ENCODE measurements around the gene C6orf15.

C6orf15 gene

GRCh38 chr6:31107052-31107451 lies 5.3 kb downstream of the C6orf15 start:
- no peaks in the 10 kb centered on the region for H3K9me3 ChIP-seq (replicated peaks; ENCODE audit: insufficient read depth, low read length)
- H3K4me3 ChIP-seq (ENCODE audit: low read length), result no peak overlapping the region
- H3K27me3 ChIP-seq (replicated peaks; ENCODE audit: insufficient read depth, low read length), result peaks cover 32% of the 10 kb centered on the region
- no peaks in the 10 kb centered on the region for H3F3A ChIP-seq (ENCODE audit: insufficient read depth, low read length)
- H3K27ac ChIP-seq (ENCODE audit: low read length), result no peak overlapping the region
- no peak overlapping the region for H3K4me2 ChIP-seq (ENCODE audit: low read depth, low read length)
- no peaks in the 10 kb centered on the region for H3K9me2 ChIP-seq (replicated peaks; ENCODE audit: insufficient read depth, low read length)
- DNase-seq, result no peak
- no peaks in the 10 kb centered on the region for H3K79me2 ChIP-seq (ENCODE audit: low read length)
- no peak overlapping the region for H2AFZ ChIP-seq (ENCODE audit: low read length)
- no peaks in the 10 kb centered on the region for H3K4me1 ChIP-seq (ENCODE audit: low read length)
- no peak for TF ChIP-seq EZH2 (optimal IDR thresholded peaks at IDR 0.05; ENCODE audit: low read depth, low read length)
- H3K9ac ChIP-seq (ENCODE audit: low read length), result no peak overlapping the region
- H4K20me1 ChIP-seq (ENCODE audit: insufficient read depth, low read length), result no peaks in the 10 kb centered on the region
- H3K36me3 ChIP-seq (replicated peaks; ENCODE audit: insufficient read depth, low read length), result no peaks in the 10 kb centered on the region

GRCh38 chr6:31103136-31103535 lies 9.2 kb downstream of the C6orf15 start:
- H3K9ac ChIP-seq (ENCODE audit: low read length), result no peak overlapping the region
- no peak overlapping the region for H3K4me2 ChIP-seq (ENCODE audit: low read depth, low read length)
- TF ChIP-seq EZH2phosphoT487 (IDR thresholded peaks at IDR 0.05; ENCODE audit: low read length) (no peak), EZH2 (optimal IDR thresholded peaks at IDR 0.05; ENCODE audit: low read depth, low read length) (no peak), CTCF (IDR thresholded peaks at IDR 0.05; ENCODE audit: low read length) (no peak)
- no peaks in the 10 kb centered on the region for H3K4me1 ChIP-seq (ENCODE audit: low read length)
- H3K36me3 ChIP-seq (replicated peaks; ENCODE audit: insufficient read depth, low read length), result no peaks in the 10 kb centered on the region
- peaks cover 4% of the 10 kb centered on the region; the same call in 1 of the 2 replicates for H3K27me3 ChIP-seq (replicated peaks; ENCODE audit: insufficient read depth, low read length)
- H3K27ac ChIP-seq (ENCODE audit: low read length), result no peak overlapping the region
- no peaks in the 10 kb centered on the region for H3K79me2 ChIP-seq (ENCODE audit: low read length)
- H3K9me3 ChIP-seq (replicated peaks; ENCODE audit: insufficient read depth, low read length), result no peaks in the 10 kb centered on the region
- no peaks in the 10 kb centered on the region for H3K9me2 ChIP-seq (replicated peaks; ENCODE audit: insufficient read depth, low read length)
- no peaks in the 10 kb centered on the region for H4K20me1 ChIP-seq (ENCODE audit: insufficient read depth, low read length)
- no peak overlapping the region for H3K4me3 ChIP-seq (ENCODE audit: low read length)
- DNase-seq, result no peak
- no peak overlapping the region for H2AFZ ChIP-seq (ENCODE audit: low read length)
- H3F3A ChIP-seq (ENCODE audit: insufficient read depth, low read length), result no peaks in the 10 kb centered on the region

GRCh38 chr6:31098449-31098938 lies 13.9 kb downstream of the C6orf15 start:
- H3K4me3 ChIP-seq (ENCODE audit: low read length), result no peak overlapping the region
- H3K9me3 ChIP-seq (replicated peaks; ENCODE audit: insufficient read depth, low read length), result no peaks in the 10 kb centered on the region
- no peaks in the 10 kb centered on the region for H3K79me2 ChIP-seq (ENCODE audit: low read length)
- peaks cover 13% of the 10 kb centered on the region for H3K4me1 ChIP-seq (ENCODE audit: low read length)
- no peak overlapping the region for H2AFZ ChIP-seq (ENCODE audit: low read length)
- TF ChIP-seq EZH2 (optimal IDR thresholded peaks at IDR 0.05; ENCODE audit: low read depth, low read length), result no peak
- TF ChIP-seq CTCF (IDR thresholded peaks at IDR 0.05; ENCODE audit: low read length), result no peak
- no peak for TF ChIP-seq EZH2phosphoT487 (IDR thresholded peaks at IDR 0.05; ENCODE audit: low read length)
- H3K36me3 ChIP-seq (replicated peaks; ENCODE audit: insufficient read depth, low read length), result no peaks in the 10 kb centered on the region
- no peak overlapping the region for H3K27ac ChIP-seq (ENCODE audit: low read length)
- no peak overlapping the region for H3K9ac ChIP-seq (ENCODE audit: low read length)
- H4K20me1 ChIP-seq (ENCODE audit: insufficient read depth, low read length), result no peaks in the 10 kb centered on the region
- H3K9me2 ChIP-seq (replicated peaks; ENCODE audit: insufficient read depth, low read length), result no peaks in the 10 kb centered on the region
- H3K27me3 ChIP-seq (replicated peaks; ENCODE audit: insufficient read depth, low read length), result no peaks in the 10 kb centered on the region
- no peak for DNase-seq
- peaks cover 3% of the 10 kb centered on the region; the same call in 1 of the 2 replicates for H3F3A ChIP-seq (ENCODE audit: insufficient read depth, low read length)
- no peak overlapping the region for H3K4me2 ChIP-seq (ENCODE audit: low read depth, low read length)

GRCh38 chr6:31096656-31097055 lies 15.7 kb downstream of the C6orf15 start:
- TF ChIP-seq EZH2phosphoT487 (IDR thresholded peaks at IDR 0.05; ENCODE audit: low read length), result no peak
- no peak for TF ChIP-seq EZH2 (optimal IDR thresholded peaks at IDR 0.05; ENCODE audit: low read depth, low read length)
- no peak for TF ChIP-seq CTCF (IDR thresholded peaks at IDR 0.05; ENCODE audit: low read length)
- no peaks in the 10 kb centered on the region for H3K79me2 ChIP-seq (ENCODE audit: low read length)
- H3K4me2 ChIP-seq (ENCODE audit: low read depth, low read length), result no peak overlapping the region
- peaks cover 13% of the 10 kb centered on the region for H3K4me1 ChIP-seq (ENCODE audit: low read length)
- H3K27me3 ChIP-seq (replicated peaks; ENCODE audit: insufficient read depth, low read length), result no peaks in the 10 kb centered on the region
- no peaks in the 10 kb centered on the region for H3K9me3 ChIP-seq (replicated peaks; ENCODE audit: insufficient read depth, low read length)
- peaks cover 3% of the 10 kb centered on the region; the same call in 1 of the 2 replicates for H3F3A ChIP-seq (ENCODE audit: insufficient read depth, low read length)
- no peak overlapping the region for H2AFZ ChIP-seq (ENCODE audit: low read length)
- no peaks in the 10 kb centered on the region for H4K20me1 ChIP-seq (ENCODE audit: insufficient read depth, low read length)
- no peak overlapping the region for H3K4me3 ChIP-seq (ENCODE audit: low read length)
- no peak overlapping the region for H3K27ac ChIP-seq (ENCODE audit: low read length)
- DNase-seq, result no peak
- H3K36me3 ChIP-seq (replicated peaks; ENCODE audit: insufficient read depth, low read length), result no peaks in the 10 kb centered on the region
- no peak overlapping the region for H3K9ac ChIP-seq (ENCODE audit: low read length)
- no peaks in the 10 kb centered on the region for H3K9me2 ChIP-seq (replicated peaks; ENCODE audit: insufficient read depth, low read length)

Data from MM.1S (cell line).